WTC11 (cell line): ENCODE measurements around the gene DOK5. TPM values are rescaled to one million over a fixed set of nuclear protein-coding genes. Genes with fewer than 3 reads are reported as not detected.

ENCODE experiments used
- ATAC-seq: fragments of 200-7000 bp; cut with Tn5 transposase; 2 replicates; pipeline ENCODE4 v1.10.0; 2021; ENCODE audit warnings: mild to moderate bottlenecking, moderate library complexity
- CTCF ChIA-PET: fragments of 300-600 bp; sonication (Branson Sonifier 250); formaldehyde crosslinking; loops from one replicate; lab custom pipeline; 2021; ENCODE audit warnings: antibody characterized with exemption; lab: Charles Lee
- POLR2A ChIA-PET: fragments of 350-600 bp; sonication (Branson Sonifier 250); formaldehyde crosslinking; loops from one replicate; lab custom pipeline; 2021; ENCODE audit warnings: antibody characterized with exemption; lab: Charles Lee
- DNase-seq: peaks from one replicate; pipeline ENCODE4 v3.0.0; 2021; ENCODE audit warnings: low spot score
- H3K27ac Mint-ChIP-seq: 2 replicates; pipeline ENCODE4 v1.8.0; 2021; ENCODE audit warnings: mixed read lengths
- H3K27me3 Mint-ChIP-seq: 2 replicates; pipeline ENCODE4 v1.8.0; 2021; ENCODE audit warnings: low read depth, mild to moderate bottlenecking, moderate library complexity, mixed read lengths
- H3K36me3 Mint-ChIP-seq: 2 replicates; pipeline ENCODE4 v1.8.0; 2021; ENCODE audit warnings: mixed read lengths
- H3K4me1 Mint-ChIP-seq: 2 replicates; pipeline ENCODE4 v1.8.0; 2022; ENCODE audit warnings: mixed read lengths
- H3K4me3 Mint-ChIP-seq: 2 replicates; pipeline ENCODE4 v1.8.0; 2021; ENCODE audit warnings: mild to moderate bottlenecking, moderate library complexity, mixed read lengths
- H3K9me3 Mint-ChIP-seq: 2 replicates; pipeline ENCODE4 v1.8.0; 2021; ENCODE audit warnings: mixed read lengths
- ATF6 ChIP-seq: sonication (generic); formaldehyde crosslinking; IDR thresholded peaks from 2 replicates; pipeline ENCODE4 v1.8.1; 2023; ENCODE audit warnings: mild to moderate bottlenecking, missing genetic modification reagents
- CBFB ChIP-seq: sonication (generic); formaldehyde crosslinking; IDR thresholded peaks from 2 replicates; pipeline ENCODE4 v1.8.1; 2022; ENCODE audit warnings: mild to moderate bottlenecking, low read depth, missing genetic modification reagents
- ELF4 ChIP-seq: sonication (generic); formaldehyde crosslinking; IDR thresholded peaks from 2 replicates; pipeline ENCODE4 v1.8.1; 2022; ENCODE audit warnings: low read depth, mild to moderate bottlenecking, moderate library complexity, missing genetic modification reagents
- EMX1 ChIP-seq: fragments of 250-450 bp; sonication (Bioruptor Pico); IDR thresholded peaks from 2 replicates; pipeline ENCODE4 v1.8.0; 2021; ENCODE audit warnings: mild to moderate bottlenecking
- ESRRA ChIP-seq: sonication (generic); formaldehyde crosslinking; IDR thresholded peaks from 2 replicates; pipeline ENCODE4 v1.8.1; 2022; ENCODE audit warnings: mild to moderate bottlenecking, missing genetic modification reagents, borderline replicate concordance
- GABPB1 ChIP-seq: sonication (generic); formaldehyde crosslinking; IDR thresholded peaks from 2 replicates; pipeline ENCODE4 v1.8.1; 2023; ENCODE audit warnings: mild to moderate bottlenecking, missing genetic modification reagents
- GTF2I ChIP-seq: fragments of 250-450 bp; sonication (Bioruptor Pico); conservative IDR thresholded peaks from 2 replicates; pipeline ENCODE4 v1.4.0; 2021; ENCODE audit warnings: mild to moderate bottlenecking
- IRF2 ChIP-seq: sonication (generic); formaldehyde crosslinking; IDR thresholded peaks from 2 replicates; pipeline ENCODE4 v1.8.0; 2022; ENCODE audit warnings: low read depth, missing genetic modification reagents, borderline replicate concordance
- NR3C1 ChIP-seq: sonication (generic); formaldehyde crosslinking; conservative IDR thresholded peaks from 2 replicates; pipeline ENCODE4 v1.8.1; 2023; ENCODE audit warnings: low read depth, mild to moderate bottlenecking, missing genetic modification reagents
- OVOL2 ChIP-seq: fragments of 250-450 bp; sonication (Bioruptor Pico); IDR thresholded peaks from 2 replicates; pipeline ENCODE4 v1.9.0; 2021; ENCODE audit warnings: mild to moderate bottlenecking, borderline replicate concordance
- RELA ChIP-seq: sonication (generic); formaldehyde crosslinking; IDR thresholded peaks from 2 replicates; pipeline ENCODE4 v1.8.1; 2022; ENCODE audit warnings: missing genetic modification reagents, mild to moderate bottlenecking, borderline replicate concordance
- TP53 ChIP-seq: sonication (generic); formaldehyde crosslinking; IDR thresholded peaks from 2 replicates; pipeline ENCODE4 v1.8.1; 2023; ENCODE audit warnings: mild to moderate bottlenecking, missing genetic modification reagents
- ZNF317 ChIP-seq: sonication (generic); formaldehyde crosslinking; IDR thresholded peaks from 2 replicates; pipeline ENCODE4 v1.8.1; 2023; ENCODE audit warnings: low read depth, mild to moderate bottlenecking, moderate library complexity, missing genetic modification reagents, borderline replicate concordance
- total RNA-seq: library from RNA; stranded (reverse); gene quantifications from 3 replicates; pipeline ENCODE4 v1.2.3, GENCODE V29; 2021
- TF ChIP-seq, protein P1 (sequence below): sonication (generic); formaldehyde crosslinking; IDR thresholded peaks from 2 replicates; pipeline ENCODE4 v1.8.1; 2023; ENCODE audit warnings: mild to moderate bottlenecking, moderate library complexity, missing genetic modification reagents
- TF ChIP-seq, protein P2 (sequence below): sonication (generic); formaldehyde crosslinking; conservative IDR thresholded peaks from 2 replicates; pipeline ENCODE4 v1.8.1; 2023; ENCODE audit warnings: mild to moderate bottlenecking, low read depth, missing genetic modification reagents, moderate library complexity
- TF ChIP-seq, protein P3 (sequence below): sonication (generic); formaldehyde crosslinking; IDR thresholded peaks from 2 replicates; pipeline ENCODE4 v1.8.1; 2022; ENCODE audit warnings: mild to moderate bottlenecking, missing genetic modification reagents, moderate library complexity, borderline replicate concordance
- TF ChIP-seq, protein P4 (sequence below): fragments of 250-450 bp; sonication (Bioruptor Pico); IDR thresholded peaks from 2 replicates; pipeline ENCODE4 v1.9.0; 2021; ENCODE audit warnings: mild to moderate bottlenecking, borderline replicate concordance

The DOK5 gene
- total RNA-seq, 1 experiment from 2014 or later, result 10.1 TPM

DNA sequence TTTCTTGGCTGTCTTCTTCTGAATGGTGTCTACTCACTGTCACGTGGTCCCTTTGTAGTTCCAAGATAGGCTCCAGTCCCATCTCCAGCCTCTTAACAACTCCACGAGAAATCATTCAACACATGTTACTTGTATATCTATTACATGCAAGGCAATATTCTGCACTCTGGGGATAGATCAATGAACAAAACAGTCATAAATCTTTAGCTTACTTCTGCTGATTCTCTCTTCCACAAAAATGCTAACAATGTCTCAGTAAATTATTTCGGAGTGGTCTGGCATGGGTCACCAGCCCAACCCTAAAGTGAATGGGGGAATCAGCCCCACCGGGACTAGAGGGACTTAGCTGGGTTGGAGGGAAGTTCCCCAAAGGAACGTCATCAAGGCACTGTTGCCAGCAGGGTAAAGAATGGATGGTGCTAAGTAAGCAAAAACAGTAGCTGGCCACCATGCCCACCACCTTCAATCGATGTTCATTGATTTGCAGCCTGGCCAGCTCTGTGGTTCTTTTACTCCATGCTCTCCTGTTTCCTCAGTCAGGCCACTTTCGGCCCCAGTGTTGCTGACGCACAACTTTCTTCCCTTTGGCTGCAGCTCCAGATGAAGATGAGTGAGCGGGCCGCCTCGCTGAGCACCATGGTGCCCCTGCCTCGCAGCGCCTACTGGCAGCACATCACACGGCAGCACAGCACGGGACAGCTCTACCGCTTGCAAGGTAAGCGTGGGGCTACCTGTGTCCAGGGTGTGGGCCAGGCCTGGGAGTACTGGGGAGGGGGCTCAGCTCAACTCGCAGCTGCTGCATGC, 167.7 kb downstream of the DOK5 start:
- no peak for DNase-seq
- H3K27ac Mint-ChIP-seq, result no peak overlapping the region
- H3K4me1 Mint-ChIP-seq, result peaks cover 10% of the 10 kb centered on the region
- ATAC-seq, result no peak
- H3K27me3 Mint-ChIP-seq, result no peaks in the 10 kb centered on the region
- POLR2A ChIA-PET, result no interaction called here
- H3K36me3 Mint-ChIP-seq, result no peaks in the 10 kb centered on the region
- H3K9me3 Mint-ChIP-seq, result 0 out of 2 replicates have a peak, but pooled peaks cover under 1% of the 10 kb centered on the region
- TF ChIP-seq NR3C1 (CRISPR knock-in tag) (no peak), IRF2 (CRISPR knock-in tag) (no peak), TP53 (no peak), RELA (CRISPR knock-in tag) (no peak), ESRRA (CRISPR knock-in tag) (no peak), GABPB1 (no peak), CBFB (CRISPR knock-in tag) (no peak)
- TF ChIP-seq, protein P1, sequence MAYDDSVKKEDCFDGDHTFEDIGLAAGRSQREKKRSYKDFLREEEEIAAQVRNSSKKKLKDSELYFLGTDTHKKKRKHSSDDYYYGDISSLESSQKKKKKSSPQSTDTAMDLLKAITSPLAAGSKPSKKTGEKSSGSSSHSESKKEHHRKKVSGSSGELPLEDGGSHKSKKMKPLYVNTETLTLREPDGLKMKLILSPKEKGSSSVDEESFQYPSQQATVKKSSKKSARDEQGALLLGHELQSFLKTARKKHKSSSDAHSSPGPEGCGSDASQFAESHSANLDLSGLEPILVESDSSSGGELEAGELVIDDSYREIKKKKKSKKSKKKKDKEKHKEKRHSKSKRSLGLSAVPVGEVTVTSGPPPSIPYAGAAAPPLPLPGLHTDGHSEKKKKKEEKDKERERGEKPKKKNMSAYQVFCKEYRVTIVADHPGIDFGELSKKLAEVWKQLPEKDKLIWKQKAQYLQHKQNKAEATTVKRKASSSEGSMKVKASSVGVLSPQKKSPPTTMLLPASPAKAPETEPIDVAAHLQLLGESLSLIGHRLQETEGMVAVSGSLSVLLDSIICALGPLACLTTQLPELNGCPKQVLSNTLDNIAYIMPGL, result no peak
- TF ChIP-seq, protein P2, sequence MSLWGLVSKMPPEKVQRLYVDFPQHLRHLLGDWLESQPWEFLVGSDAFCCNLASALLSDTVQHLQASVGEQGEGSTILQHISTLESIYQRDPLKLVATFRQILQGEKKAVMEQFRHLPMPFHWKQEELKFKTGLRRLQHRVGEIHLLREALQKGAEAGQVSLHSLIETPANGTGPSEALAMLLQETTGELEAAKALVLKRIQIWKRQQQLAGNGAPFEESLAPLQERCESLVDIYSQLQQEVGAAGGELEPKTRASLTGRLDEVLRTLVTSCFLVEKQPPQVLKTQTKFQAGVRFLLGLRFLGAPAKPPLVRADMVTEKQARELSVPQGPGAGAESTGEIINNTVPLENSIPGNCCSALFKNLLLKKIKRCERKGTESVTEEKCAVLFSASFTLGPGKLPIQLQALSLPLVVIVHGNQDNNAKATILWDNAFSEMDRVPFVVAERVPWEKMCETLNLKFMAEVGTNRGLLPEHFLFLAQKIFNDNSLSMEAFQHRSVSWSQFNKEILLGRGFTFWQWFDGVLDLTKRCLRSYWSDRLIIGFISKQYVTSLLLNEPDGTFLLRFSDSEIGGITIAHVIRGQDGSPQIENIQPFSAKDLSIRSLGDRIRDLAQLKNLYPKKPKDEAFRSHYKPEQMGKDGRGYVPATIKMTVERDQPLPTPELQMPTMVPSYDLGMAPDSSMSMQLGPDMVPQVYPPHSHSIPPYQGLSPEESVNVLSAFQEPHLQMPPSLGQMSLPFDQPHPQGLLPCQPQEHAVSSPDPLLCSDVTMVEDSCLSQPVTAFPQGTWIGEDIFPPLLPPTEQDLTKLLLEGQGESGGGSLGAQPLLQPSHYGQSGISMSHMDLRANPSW (CRISPR knock-in tag), result no peak
- CTCF ChIA-PET, result interaction anchor here (0.7 kb wide), 1 partner anchor 429 kb away, joined by 3 read pairs; no protein-coding TSS in a partner anchor
- H3K4me3 Mint-ChIP-seq, result no peak overlapping the region

DNA sequence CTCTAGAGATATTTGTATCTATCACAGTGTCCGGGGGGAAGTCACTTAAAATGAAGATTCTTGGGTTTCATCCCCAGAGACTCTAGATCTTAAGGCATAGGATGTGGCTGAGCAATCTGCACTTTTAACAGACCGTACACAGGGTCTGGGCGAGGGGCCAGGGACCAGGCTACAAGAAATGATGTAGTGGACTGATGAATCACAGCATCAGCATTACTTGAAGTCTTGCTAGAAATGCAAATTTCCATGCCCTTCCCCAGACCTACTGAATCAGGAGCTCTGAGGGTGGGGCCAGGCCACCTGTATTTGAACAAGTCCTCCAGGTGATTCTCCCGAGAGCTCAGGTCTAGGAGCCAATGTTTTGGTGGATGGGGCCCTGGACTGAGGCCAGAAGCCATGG, 168.4 kb downstream of the DOK5 start:
- peaks cover 10% of the 10 kb centered on the region for H3K4me1 Mint-ChIP-seq
- ATAC-seq (no peak), DNase-seq (no peak)
- H3K27ac Mint-ChIP-seq, result no peak overlapping the region
- ChIA-PET CTCF (no interaction called here), POLR2A (no interaction called here)
- no peaks in the 10 kb centered on the region for H3K27me3 Mint-ChIP-seq
- no peaks in the 10 kb centered on the region for H3K9me3 Mint-ChIP-seq
- no peaks in the 10 kb centered on the region for H3K36me3 Mint-ChIP-seq
- TF ChIP-seq ELF4 (CRISPR knock-in tag) (no peak), EMX1 (CRISPR knock-in tag) (no peak), OVOL2 (CRISPR knock-in tag) (no peak), TP53 (no peak)
- TF ChIP-seq, protein P3, sequence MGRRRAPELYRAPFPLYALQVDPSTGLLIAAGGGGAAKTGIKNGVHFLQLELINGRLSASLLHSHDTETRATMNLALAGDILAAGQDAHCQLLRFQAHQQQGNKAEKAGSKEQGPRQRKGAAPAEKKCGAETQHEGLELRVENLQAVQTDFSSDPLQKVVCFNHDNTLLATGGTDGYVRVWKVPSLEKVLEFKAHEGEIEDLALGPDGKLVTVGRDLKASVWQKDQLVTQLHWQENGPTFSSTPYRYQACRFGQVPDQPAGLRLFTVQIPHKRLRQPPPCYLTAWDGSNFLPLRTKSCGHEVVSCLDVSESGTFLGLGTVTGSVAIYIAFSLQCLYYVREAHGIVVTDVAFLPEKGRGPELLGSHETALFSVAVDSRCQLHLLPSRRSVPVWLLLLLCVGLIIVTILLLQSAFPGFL (CRISPR knock-in tag), result no peak
- H3K4me3 Mint-ChIP-seq, result no peak overlapping the region

GRCh38 chr20:54645445-54646155, 170.2 kb downstream of the DOK5 start:
- Mint-ChIP-seq H3K27me3 (no peaks in the 10 kb centered on the region), H3K27ac (no peak overlapping the region), H3K36me3 (no peaks in the 10 kb centered on the region), H3K4me1 (no peaks in the 10 kb centered on the region), H3K9me3 (no peaks in the 10 kb centered on the region), H3K4me3 (no peak overlapping the region)
- no peak for DNase-seq
- ChIA-PET CTCF (interaction anchor here (0.6 to 1.9 kb wide), 9 partner anchors 189 to 1709 kb away, joined by 3 to 6 read pairs (median 3); partner anchors contain the start of gene PFDN4), POLR2A (no interaction called here)
- no peak for ATAC-seq
- TF ChIP-seq, protein P4, sequence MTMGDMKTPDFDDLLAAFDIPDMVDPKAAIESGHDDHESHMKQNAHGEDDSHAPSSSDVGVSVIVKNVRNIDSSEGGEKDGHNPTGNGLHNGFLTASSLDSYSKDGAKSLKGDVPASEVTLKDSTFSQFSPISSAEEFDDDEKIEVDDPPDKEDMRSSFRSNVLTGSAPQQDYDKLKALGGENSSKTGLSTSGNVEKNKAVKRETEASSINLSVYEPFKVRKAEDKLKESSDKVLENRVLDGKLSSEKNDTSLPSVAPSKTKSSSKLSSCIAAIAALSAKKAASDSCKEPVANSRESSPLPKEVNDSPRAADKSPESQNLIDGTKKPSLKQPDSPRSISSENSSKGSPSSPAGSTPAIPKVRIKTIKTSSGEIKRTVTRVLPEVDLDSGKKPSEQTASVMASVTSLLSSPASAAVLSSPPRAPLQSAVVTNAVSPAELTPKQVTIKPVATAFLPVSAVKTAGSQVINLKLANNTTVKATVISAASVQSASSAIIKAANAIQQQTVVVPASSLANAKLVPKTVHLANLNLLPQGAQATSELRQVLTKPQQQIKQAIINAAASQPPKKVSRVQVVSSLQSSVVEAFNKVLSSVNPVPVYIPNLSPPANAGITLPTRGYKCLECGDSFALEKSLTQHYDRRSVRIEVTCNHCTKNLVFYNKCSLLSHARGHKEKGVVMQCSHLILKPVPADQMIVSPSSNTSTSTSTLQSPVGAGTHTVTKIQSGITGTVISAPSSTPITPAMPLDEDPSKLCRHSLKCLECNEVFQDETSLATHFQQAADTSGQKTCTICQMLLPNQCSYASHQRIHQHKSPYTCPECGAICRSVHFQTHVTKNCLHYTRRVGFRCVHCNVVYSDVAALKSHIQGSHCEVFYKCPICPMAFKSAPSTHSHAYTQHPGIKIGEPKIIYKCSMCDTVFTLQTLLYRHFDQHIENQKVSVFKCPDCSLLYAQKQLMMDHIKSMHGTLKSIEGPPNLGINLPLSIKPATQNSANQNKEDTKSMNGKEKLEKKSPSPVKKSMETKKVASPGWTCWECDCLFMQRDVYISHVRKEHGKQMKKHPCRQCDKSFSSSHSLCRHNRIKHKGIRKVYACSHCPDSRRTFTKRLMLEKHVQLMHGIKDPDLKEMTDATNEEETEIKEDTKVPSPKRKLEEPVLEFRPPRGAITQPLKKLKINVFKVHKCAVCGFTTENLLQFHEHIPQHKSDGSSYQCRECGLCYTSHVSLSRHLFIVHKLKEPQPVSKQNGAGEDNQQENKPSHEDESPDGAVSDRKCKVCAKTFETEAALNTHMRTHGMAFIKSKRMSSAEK, result no peak
- no peak for TF ChIP-seq ZNF317 (CRISPR knock-in tag)
- no peak for TF ChIP-seq ESRRA (CRISPR knock-in tag)
- TF ChIP-seq GTF2I (CRISPR knock-in tag), result no peak
- TF ChIP-seq ATF6 (CRISPR knock-in tag), result no peak
